Measurements from ENCODE around the gene GPX2. TPM values are rescaled to one million over a fixed set of nuclear protein-coding genes. Genes with fewer than 3 reads are reported as not detected.

GPX2 gene
- total RNA-seq, 4 donors from 2014 or later = 4.0 TPM; not detected in 3

DNA sequence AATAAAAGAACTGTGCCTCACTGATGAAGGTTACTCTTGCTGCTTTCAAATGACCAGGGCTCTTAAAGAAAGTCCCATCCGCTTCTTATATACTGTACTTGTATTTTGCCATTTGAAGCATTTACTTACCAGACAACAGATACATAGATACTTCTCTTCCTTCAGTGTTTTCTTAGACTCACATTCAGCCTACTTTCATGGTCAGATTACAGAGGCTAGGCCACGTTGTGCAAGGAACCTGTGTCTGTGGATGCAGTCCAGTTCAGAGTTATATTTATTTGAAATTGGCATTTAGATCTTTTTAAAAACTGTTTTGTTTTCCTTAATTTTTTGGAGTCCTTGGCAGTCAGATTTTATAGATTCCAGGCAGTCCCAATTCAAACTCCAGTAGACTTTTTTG lies 22.1 kb downstream of the GPX2 start:
- intact Hi-C loops (cut with DNase I) = no loop called here
- TF ChIP-seq, protein P1, sequence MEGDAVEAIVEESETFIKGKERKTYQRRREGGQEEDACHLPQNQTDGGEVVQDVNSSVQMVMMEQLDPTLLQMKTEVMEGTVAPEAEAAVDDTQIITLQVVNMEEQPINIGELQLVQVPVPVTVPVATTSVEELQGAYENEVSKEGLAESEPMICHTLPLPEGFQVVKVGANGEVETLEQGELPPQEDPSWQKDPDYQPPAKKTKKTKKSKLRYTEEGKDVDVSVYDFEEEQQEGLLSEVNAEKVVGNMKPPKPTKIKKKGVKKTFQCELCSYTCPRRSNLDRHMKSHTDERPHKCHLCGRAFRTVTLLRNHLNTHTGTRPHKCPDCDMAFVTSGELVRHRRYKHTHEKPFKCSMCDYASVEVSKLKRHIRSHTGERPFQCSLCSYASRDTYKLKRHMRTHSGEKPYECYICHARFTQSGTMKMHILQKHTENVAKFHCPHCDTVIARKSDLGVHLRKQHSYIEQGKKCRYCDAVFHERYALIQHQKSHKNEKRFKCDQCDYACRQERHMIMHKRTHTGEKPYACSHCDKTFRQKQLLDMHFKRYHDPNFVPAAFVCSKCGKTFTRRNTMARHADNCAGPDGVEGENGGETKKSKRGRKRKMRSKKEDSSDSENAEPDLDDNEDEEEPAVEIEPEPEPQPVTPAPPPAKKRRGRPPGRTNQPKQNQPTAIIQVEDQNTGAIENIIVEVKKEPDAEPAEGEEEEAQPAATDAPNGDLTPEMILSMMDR (IDR thresholded peaks at IDR 0.05) = no peak
- TF ChIP-seq POLR2A (IDR thresholded peaks at IDR 0.05) = no peak
- no peak for DNase-seq
- Histone ChIP-seq H3K27me3 (no peaks in the 10 kb centered on the region), H3K4me3 (replicated peaks in 1 of 3) (no peak overlapping the region), H3K4me1 (peaks cover 17 to 32% of the 10 kb centered on the region in 2 donors), H3K36me3 (peaks cover 8 to 12% of the 10 kb centered on the region in 2 donors), H3K27ac (no peak overlapping the region), H3K9me3 (no peaks in the 10 kb centered on the region)
- 69 to 76% methylated on average over 2 of the region's 2 CpGs for WGBS, 2 donors

DNA sequence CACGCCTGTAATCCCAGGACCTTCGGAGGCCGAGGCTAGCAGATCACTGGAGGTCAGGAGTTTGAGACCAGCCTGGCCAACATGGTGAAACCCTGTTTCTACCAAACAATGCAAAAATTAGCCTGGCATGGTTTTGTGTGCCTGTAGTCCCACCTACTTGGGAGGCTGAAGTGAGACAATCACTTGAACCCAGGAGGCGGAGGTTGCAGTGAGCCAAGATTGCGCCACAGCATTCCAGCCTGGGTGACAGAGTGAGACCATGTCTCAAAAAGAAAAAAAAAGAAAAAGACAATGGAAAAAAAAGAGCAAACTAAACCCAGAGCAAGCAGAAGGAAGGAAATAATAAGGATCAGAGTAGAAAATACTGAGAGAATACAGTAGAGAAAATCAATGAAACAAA lies 22.9 kb downstream of the GPX2 start:
- H3K4me1 ChIP-seq = peaks cover 22 to 39% of the 10 kb centered on the region in 2 donors
- intact Hi-C loops (cut with DNase I) = loop anchor here (10.0 kb wide), 1 partner anchor 65 kb away; the partner anchor contains the start of gene FNTB
- no peak overlapping the region for H3K27ac ChIP-seq
- no peaks in the 10 kb centered on the region for H3K27me3 ChIP-seq
- H3K36me3 ChIP-seq = peaks cover 4% of the 10 kb centered on the region in 2 donors
- H3K9me3 ChIP-seq = no peaks in the 10 kb centered on the region
- WGBS, 2 donors = 85 to 87% methylated on average over 5 of the region's 5 CpGs
- no peak overlapping the region for H3K4me3 ChIP-seq (replicated peaks in 1 of 3)
- TF ChIP-seq POLR2A (IDR thresholded peaks at IDR 0.05) = no peak
- TF ChIP-seq, protein P1 (IDR thresholded peaks at IDR 0.05) = no peak
- peak; percentile 48 to 57 for DNase-seq

DNA sequence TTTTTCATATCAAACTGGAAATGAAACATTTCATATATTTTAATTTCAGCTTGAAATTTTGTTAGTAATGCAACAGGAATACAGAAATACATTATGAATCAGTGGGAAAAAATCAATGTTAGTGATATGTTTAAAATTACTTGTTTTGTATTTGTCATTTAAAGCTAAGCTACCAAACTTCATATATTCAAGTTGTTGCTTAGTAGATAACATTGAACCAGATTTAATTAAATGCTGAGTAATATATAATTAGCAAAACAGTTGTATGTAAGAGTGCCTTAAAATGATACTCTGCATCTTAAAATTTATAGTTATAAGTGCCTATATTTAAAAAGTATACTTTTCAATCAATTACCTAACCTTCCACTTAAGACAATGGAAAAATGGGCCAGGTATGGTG lies 23.3 kb downstream of the GPX2 start:
- Histone ChIP-seq H3K36me3 (peaks cover under 1% of the 10 kb centered on the region in 2 donors), H3K4me3 (replicated peaks in 1 of 3) (no peak overlapping the region), H3K4me1 (peaks cover 22 to 39% of the 10 kb centered on the region in 2 donors), H3K27me3 (no peaks in the 10 kb centered on the region), H3K9me3 (no peaks in the 10 kb centered on the region), H3K27ac (no peak overlapping the region)
- DNase-seq = no peak
- intact Hi-C loops (cut with DNase I) = loop anchor here (10.0 kb wide), 1 partner anchor 66 kb away; the partner anchor contains the start of gene FNTB
- no peak for TF ChIP-seq POLR2A (IDR thresholded peaks at IDR 0.05)
- TF ChIP-seq, protein P1 (IDR thresholded peaks at IDR 0.05) = no peak

DNA sequence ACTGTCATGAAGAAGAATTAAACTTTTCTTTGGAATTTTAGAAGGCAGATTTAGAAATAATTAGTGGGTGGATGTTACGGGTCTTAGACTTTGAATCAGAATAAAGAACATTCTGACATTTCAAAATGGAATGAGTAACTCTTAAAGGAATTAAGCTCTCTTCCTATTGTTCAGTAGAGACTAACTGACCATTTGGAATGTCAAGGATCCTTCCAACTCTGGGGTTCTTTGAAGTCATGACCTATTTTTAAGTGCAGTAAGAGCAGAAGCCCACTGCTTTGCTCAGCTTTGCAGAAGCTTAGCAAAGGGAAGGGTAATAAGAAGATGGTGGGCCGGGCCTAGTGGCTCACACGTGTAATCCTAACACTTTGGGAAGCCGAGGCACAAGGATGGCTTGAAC lies 24.3 kb downstream of the GPX2 start:
- intact Hi-C loops (cut with DNase I) = loop anchor here (10.0 kb wide), 1 partner anchor 67 kb away; the partner anchor contains the start of gene FNTB
- Histone ChIP-seq H3K4me3 (replicated peaks in 1 of 3) (no peak overlapping the region), H3K4me1 (peaks cover 22 to 39% of the 10 kb centered on the region in 2 donors), H3K27me3 (no peaks in the 10 kb centered on the region), H3K36me3 (no peaks in the 10 kb centered on the region), H3K27ac (no peak overlapping the region), H3K9me3 (no peaks in the 10 kb centered on the region)
- TF ChIP-seq, protein P1 (IDR thresholded peaks at IDR 0.05) = no peak
- no peak for TF ChIP-seq POLR2A (IDR thresholded peaks at IDR 0.05)
- WGBS, 2 donors = 86 to 89% methylated on average over 4 of the region's 4 CpGs
- no peak for DNase-seq

DNA sequence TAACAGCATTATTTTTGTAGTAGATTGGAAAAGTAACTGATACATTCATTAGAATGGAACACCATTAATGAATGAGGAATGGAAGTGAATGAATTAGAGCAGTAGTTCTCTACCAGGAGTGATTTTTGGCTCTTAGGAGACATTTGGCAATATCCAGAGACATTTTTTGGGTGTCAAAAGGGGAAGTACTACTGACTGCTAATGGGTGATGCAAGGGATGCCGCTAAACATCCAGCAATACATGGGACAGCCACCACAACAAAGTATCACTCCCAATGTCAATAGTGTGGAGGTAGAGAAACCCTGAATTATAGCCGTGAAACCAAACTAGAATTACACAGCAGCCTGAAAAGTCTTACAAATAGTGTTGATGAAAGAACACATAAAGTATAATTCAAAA lies 26.7 kb downstream of the GPX2 start:
- no peak overlapping the region for H3K4me3 ChIP-seq (replicated peaks in 1 of 3)
- H3K4me1 ChIP-seq = peaks cover 22 to 39% of the 10 kb centered on the region in 2 donors

More for the DNA sequence above, 26.7 kb downstream of the GPX2 start:
- Histone ChIP-seq H3K36me3 (no peaks in the 10 kb centered on the region), H3K27ac (no peak overlapping the region), H3K27me3 (no peaks in the 10 kb centered on the region), H3K9me3 (no peaks in the 10 kb centered on the region)
- DNase-seq = no peak
- 95 to 96% methylated on average over 2 of the region's 2 CpGs for WGBS, 2 donors
- intact Hi-C loops (cut with DNase I) = loop anchor here (10.0 kb wide), 1 partner anchor 69 kb away; the partner anchor contains the start of gene FNTB
- TF ChIP-seq, protein P1 (IDR thresholded peaks at IDR 0.05) = no peak
- no peak for TF ChIP-seq POLR2A (IDR thresholded peaks at IDR 0.05)

All from thyroid gland (tissue), 4 donors.